H9 (cell line): ENCODE measurements around the gene CRP. TPM values are rescaled to one million over a fixed set of nuclear protein-coding genes. Genes with fewer than 3 reads are reported as not detected.

Experiments used
- DNase-seq: peaks from one replicate; pipeline ENCODE4 v3.0.0-alpha.2; 2017
- H2AFZ ChIP-seq: one replicate; pipeline ENCODE4 v1.6.1; 2013; ENCODE audit warnings: mild to moderate bottlenecking, low read length, control low read depth, moderate library complexity
- H2AK5ac ChIP-seq: 2 replicates; pipeline ENCODE4 v1.6.1; 2013; ENCODE audit warnings: low read length, control low read depth, mixed read lengths; ENCODE audit not compliant: insufficient read length
- H2BK120ac ChIP-seq: one replicate; pipeline ENCODE4 v1.6.1; 2013; ENCODE audit warnings: low read depth, mild to moderate bottlenecking, low read length, control low read depth, inconsistent platforms; ENCODE audit not compliant: poor library complexity, severe bottlenecking
- H2BK12ac ChIP-seq: 2 replicates; pipeline ENCODE4 v1.6.1; 2013; ENCODE audit warnings: low read length, control low read depth, mixed read lengths, low read depth; ENCODE audit not compliant: insufficient read length
- H2BK15ac ChIP-seq: 2 replicates; pipeline ENCODE4 v1.6.1; 2013; ENCODE audit warnings: low read depth, low read length, control low read depth
- H2BK20ac ChIP-seq: one replicate; pipeline ENCODE4 v1.6.1; 2013; ENCODE audit warnings: low read depth, mild to moderate bottlenecking, low read length, control low read depth, inconsistent platforms; ENCODE audit not compliant: poor library complexity, severe bottlenecking
- H2BK5ac ChIP-seq: 2 replicates; pipeline ENCODE4 v1.6.1; 2013; ENCODE audit warnings: low read length, control low read depth, mixed read lengths; ENCODE audit not compliant: insufficient read length
- H3K14ac ChIP-seq: 2 replicates; pipeline ENCODE4 v1.6.1; 2013; ENCODE audit warnings: low read length, control low read depth; ENCODE audit not compliant: insufficient read depth
- H3K18ac ChIP-seq: 2 replicates; pipeline ENCODE4 v1.6.1; 2013; ENCODE audit warnings: low read depth, mild to moderate bottlenecking, mixed read lengths, low read length, control low read depth; ENCODE audit not compliant: insufficient read length
- H3K23ac ChIP-seq: 2 replicates; pipeline ENCODE4 v1.6.1; 2013; ENCODE audit warnings: low read length, control low read depth, mixed read lengths, low read depth; ENCODE audit not compliant: insufficient read length
- H3K23me2 ChIP-seq: 2 replicates; pipeline ENCODE4 v1.6.1; 2013; ENCODE audit warnings: low read depth, mild to moderate bottlenecking, mixed read lengths, low read length, control low read depth; ENCODE audit not compliant: insufficient read length, poor library complexity, severe bottlenecking
- H3K27ac ChIP-seq: 2 replicates; pipeline ENCODE4 v1.5.1; 2013; ENCODE audit warnings: low read length, control low read depth, mixed read lengths, low read depth; ENCODE audit not compliant: insufficient read length
- H3K27me3 ChIP-seq: 2 replicates; pipeline ENCODE4 v1.6.1; 2013; ENCODE audit warnings: low read length, control low read depth, inconsistent platforms; ENCODE audit not compliant: insufficient read depth
- H3K4ac ChIP-seq: 2 replicates; pipeline ENCODE4 v1.6.1; 2013; ENCODE audit warnings: low read depth, mild to moderate bottlenecking, control low read depth, inconsistent platforms, low read length, moderate library complexity
- H3K4me1 ChIP-seq: 2 replicates; pipeline ENCODE4 v1.6.1; 2013; ENCODE audit warnings: low read length, control low read depth, inconsistent platforms; ENCODE audit not compliant: insufficient read depth
- H3K4me2 ChIP-seq: 2 replicates; pipeline ENCODE4 v1.6.1; 2013; ENCODE audit warnings: low read length, control low read depth, mixed read lengths; ENCODE audit not compliant: insufficient read length, insufficient read depth
- H3K56ac ChIP-seq: 2 replicates; pipeline ENCODE4 v1.6.1; 2013; ENCODE audit warnings: low read depth, mild to moderate bottlenecking, mixed read lengths, low read length, control low read depth; ENCODE audit not compliant: insufficient read length
- H3K79me1 ChIP-seq: 2 replicates; pipeline ENCODE4 v1.6.1; 2013; ENCODE audit warnings: low read depth, mild to moderate bottlenecking, moderate library complexity, low read length, control low read depth, inconsistent platforms; ENCODE audit not compliant: insufficient read depth, poor library complexity, severe bottlenecking
- H3K79me2 ChIP-seq: 2 replicates; pipeline ENCODE4 v1.6.1; 2013; ENCODE audit warnings: low read length, control low read depth, inconsistent platforms; ENCODE audit not compliant: insufficient read depth
- H3K9ac ChIP-seq: 2 replicates; pipeline ENCODE4 v1.6.1; 2013; ENCODE audit warnings: low read length, control low read depth, mixed read lengths; ENCODE audit not compliant: insufficient read length; ENCODE audit errors: extremely low read depth
- H3K9me3 ChIP-seq: one replicate; pipeline ENCODE4 v1.6.1; 2013; ENCODE audit warnings: low read depth, low read length, inconsistent platforms; ENCODE audit not compliant: control insufficient read depth
- H3T11ph ChIP-seq: one replicate; pipeline ENCODE4 v1.6.1; 2013; ENCODE audit warnings: mild to moderate bottlenecking, low read length, control low read depth, inconsistent platforms
- H4K20me1 ChIP-seq: one replicate; pipeline ENCODE4 v1.6.1; 2013; ENCODE audit not compliant: control insufficient read depth, insufficient read length, insufficient read depth
- H4K5ac ChIP-seq: 2 replicates; pipeline ENCODE4 v1.6.1; 2013; ENCODE audit warnings: low read depth, mild to moderate bottlenecking, mixed read lengths, low read length, control low read depth; ENCODE audit not compliant: insufficient read length
- H4K8ac ChIP-seq: replicated peaks from 2 replicates; pipeline ENCODE4 v1.6.1; 2013; ENCODE audit warnings: low read length, control low read depth, mixed read lengths, low read depth; ENCODE audit not compliant: insufficient read length
- H4K91ac ChIP-seq: 2 replicates; pipeline ENCODE4 v1.6.1; 2013; ENCODE audit warnings: low read depth, mild to moderate bottlenecking, moderate library complexity, mixed read lengths, low read length, control low read depth; ENCODE audit not compliant: insufficient read length
- H3K27ac Mint-ChIP-seq, 3 experiments: 2 replicates in 2 of 3; 3 replicates in 1 of 3; pipeline ENCODE4 v1.8.0; 2020 to 2021; ENCODE audit warnings: mixed read lengths in 3 of 3, mild to moderate bottlenecking in 1 of 3, moderate library complexity in 1 of 3
- H3K27me3 Mint-ChIP-seq: 2 replicates; pipeline ENCODE4 v1.8.0; 2021; ENCODE audit warnings: low read depth, mild to moderate bottlenecking, moderate library complexity, mixed read lengths
- H3K36me3 Mint-ChIP-seq, 3 experiments: 2 replicates in 2 of 3; 3 replicates in 1 of 3; pipeline ENCODE4 v1.8.0; 2020 to 2021; ENCODE audit warnings: low read depth in 3 of 3, mixed read lengths in 3 of 3; ENCODE audit not compliant: insufficient read depth in 1 of 3
- H3K4me1 Mint-ChIP-seq, 2 experiments: 2 replicates each; pipeline ENCODE4 v1.8.0; 2020; ENCODE audit warnings: mixed read lengths in 2 of 2
- H3K4me3 Mint-ChIP-seq, 2 experiments: 2 replicates in 1 of 2; 3 replicates in 1 of 2; pipeline ENCODE4 v1.8.0; 2020 to 2021; ENCODE audit warnings: mild to moderate bottlenecking in 2 of 2, mixed read lengths in 2 of 2, moderate library complexity in 1 of 2
- H3K9me3 Mint-ChIP-seq, 2 experiments: 2 replicates in 1 of 2; 3 replicates in 1 of 2; pipeline ENCODE4 v1.8.0; 2020; ENCODE audit warnings: mild to moderate bottlenecking in 2 of 2, mixed read lengths in 2 of 2, moderate library complexity in 1 of 2
- total RNA-seq: library from RNA; stranded (reverse); gene quantifications from 2 replicates; pipeline ENCODE4 v1.2.1, GENCODE V29; 2021
- TF ChIP-seq, protein P1 (sequence below): fragments of 200-600 bp; sonication (generic); conservative IDR thresholded peaks from 3 replicates; pipeline ENCODE4 v1.8.0; 2021; ENCODE audit warnings: antibody characterized with exemption, mild to moderate bottlenecking

CRP gene
- total RNA-seq, 1 experiment from 2014 or later: not detected

DNA sequence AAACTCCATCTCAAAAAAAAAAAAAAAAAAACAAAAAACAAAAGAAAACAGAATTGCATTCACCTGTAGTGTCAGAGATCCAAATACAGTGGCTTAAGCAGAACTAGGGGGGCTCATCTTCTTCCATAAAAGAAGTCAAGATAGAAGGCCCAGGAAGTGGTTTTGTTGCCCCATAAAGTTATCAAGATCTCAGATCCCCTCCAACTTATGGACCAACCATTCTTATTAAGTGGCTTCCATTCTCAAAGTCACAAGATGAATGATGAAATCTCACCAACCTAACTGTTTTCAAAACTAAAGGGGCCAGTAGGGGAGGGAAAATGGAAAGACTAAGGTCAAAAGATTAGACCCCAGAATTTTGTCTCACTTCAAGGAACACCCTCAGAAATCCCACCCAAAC is 36.2 kb upstream of the CRP start:
- H3K18ac ChIP-seq: no peak overlapping the region
- Mint-ChIP-seq H3K4me3 (no peak overlapping the region), H3K4me1 (no peaks in the 10 kb centered on the region), H3K36me3 (no peaks in the 10 kb centered on the region), H3K9me3 (no peaks in the 10 kb centered on the region; a peak in 1 of 5 replicates), H3K27ac (no peak overlapping the region), H3K27me3 (peaks cover 2% of the 10 kb centered on the region; the same call in 1 of the 2 replicates)
- no peak overlapping the region for H4K5ac ChIP-seq
- no peaks in the 10 kb centered on the region for H3K4me1 ChIP-seq
- no peak overlapping the region for H2BK5ac ChIP-seq
- H2BK15ac ChIP-seq: no peak overlapping the region
- H3T11ph ChIP-seq: no peak overlapping the region
- no peak overlapping the region for H2BK12ac ChIP-seq
- H3K4ac ChIP-seq: no peak overlapping the region
- H3K79me2 ChIP-seq: no peaks in the 10 kb centered on the region
- no peaks in the 10 kb centered on the region for H3K23me2 ChIP-seq
- TF ChIP-seq, protein P1, sequence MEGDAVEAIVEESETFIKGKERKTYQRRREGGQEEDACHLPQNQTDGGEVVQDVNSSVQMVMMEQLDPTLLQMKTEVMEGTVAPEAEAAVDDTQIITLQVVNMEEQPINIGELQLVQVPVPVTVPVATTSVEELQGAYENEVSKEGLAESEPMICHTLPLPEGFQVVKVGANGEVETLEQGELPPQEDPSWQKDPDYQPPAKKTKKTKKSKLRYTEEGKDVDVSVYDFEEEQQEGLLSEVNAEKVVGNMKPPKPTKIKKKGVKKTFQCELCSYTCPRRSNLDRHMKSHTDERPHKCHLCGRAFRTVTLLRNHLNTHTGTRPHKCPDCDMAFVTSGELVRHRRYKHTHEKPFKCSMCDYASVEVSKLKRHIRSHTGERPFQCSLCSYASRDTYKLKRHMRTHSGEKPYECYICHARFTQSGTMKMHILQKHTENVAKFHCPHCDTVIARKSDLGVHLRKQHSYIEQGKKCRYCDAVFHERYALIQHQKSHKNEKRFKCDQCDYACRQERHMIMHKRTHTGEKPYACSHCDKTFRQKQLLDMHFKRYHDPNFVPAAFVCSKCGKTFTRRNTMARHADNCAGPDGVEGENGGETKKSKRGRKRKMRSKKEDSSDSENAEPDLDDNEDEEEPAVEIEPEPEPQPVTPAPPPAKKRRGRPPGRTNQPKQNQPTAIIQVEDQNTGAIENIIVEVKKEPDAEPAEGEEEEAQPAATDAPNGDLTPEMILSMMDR: no peak
- no peak overlapping the region for H4K91ac ChIP-seq
- H2AK5ac ChIP-seq: no peak overlapping the region
- H2BK120ac ChIP-seq: no peak overlapping the region
- no peak overlapping the region for H3K14ac ChIP-seq
- H3K23ac ChIP-seq: no peak overlapping the region
- H3K27ac ChIP-seq: no peak overlapping the region
- no peaks in the 10 kb centered on the region for H3K9me3 ChIP-seq
- H3K56ac ChIP-seq: no peak overlapping the region
- H3K4me2 ChIP-seq: no peak overlapping the region
- H3K79me1 ChIP-seq: no peaks in the 10 kb centered on the region
- no peak overlapping the region for H2BK20ac ChIP-seq
- DNase-seq: no peak
- H3K27me3 ChIP-seq: no peaks in the 10 kb centered on the region
- H4K20me1 ChIP-seq: no peaks in the 10 kb centered on the region
- H2AFZ ChIP-seq: no peak overlapping the region
- H3K9ac ChIP-seq: no peak overlapping the region
- H4K8ac ChIP-seq: no peak overlapping the region
